GM19043 (cell line): ENCODE data around the gene SMPD1.
A peak's percentile ranks its signal among the peaks of the same experiment; 100 is the strongest.

Experiments
- ATAC-seq: cut with Tn5 transposase; IDR thresholded peaks from one replicate; pipeline ENCODE4 v1.9.1; 2021; ENCODE audit warnings: low read depth; ENCODE audit not compliant: unreplicated experiment

Gene SMPD1

DNA sequence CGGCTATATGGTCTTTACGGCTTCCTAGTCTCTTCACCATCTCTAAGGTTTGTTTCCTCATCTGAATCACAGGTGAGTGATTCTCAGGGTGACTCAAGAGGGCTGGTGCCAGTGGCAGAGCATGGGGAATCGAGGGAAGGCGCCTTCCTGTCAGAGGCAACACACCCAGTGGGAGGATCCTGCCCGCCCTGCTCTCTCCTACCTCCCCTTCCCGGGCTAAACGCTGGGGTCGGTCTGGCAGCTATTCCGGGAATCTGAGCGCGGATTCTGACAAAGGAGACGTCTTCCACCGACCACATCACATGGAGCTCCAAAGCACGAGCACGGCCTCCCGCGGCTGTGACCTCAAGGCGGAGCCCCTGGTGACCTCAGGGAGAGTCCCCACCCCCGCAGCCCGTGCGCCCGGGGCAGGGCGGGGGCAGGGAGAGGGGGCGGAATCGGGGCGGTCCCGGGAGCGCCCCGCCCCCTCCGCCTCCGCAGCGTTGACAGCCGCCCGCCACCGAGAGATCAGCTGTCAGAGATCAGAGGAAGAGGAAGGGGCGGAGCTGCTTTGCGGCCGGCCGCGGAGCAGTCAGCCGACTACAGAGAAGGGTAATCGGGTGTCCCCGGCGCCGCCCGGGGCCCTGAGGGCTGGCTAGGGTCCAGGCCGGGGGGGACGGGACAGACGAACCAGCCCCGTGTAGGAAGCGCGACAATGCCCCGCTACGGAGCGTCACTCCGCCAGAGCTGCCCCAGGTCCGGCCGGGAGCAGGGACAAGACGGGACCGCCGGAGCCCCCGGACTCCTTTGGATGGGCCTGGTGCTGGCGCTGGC is at the start of gene SMPD1:
SMPD1 (plus strand) TSS at position 570 of the 813 bp plus-strand sequence; CDS start at position 695, 125 bp downstream.
- ATAC-seq, result peak; percentile 97

DNA sequence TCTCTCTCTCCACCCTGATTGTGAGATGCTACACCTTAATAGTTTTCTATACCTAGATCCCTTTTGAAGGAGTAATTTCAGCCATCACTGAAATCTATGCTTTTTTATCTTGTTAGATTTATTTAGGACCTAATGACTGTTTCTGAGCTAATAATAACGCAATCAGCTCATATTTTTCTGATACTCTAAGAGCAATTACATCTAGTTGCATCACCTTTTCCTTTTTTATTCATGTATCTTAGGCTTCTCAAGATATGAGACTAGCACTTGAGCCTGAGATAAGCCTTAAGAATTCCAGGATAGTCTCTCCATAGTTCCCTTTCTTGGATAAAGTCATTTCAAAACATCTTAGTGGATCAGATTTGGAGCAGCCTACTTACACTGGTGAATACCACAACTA is 44.9 kb upstream of the SMPD1 start:
- no peak for ATAC-seq

DNA sequence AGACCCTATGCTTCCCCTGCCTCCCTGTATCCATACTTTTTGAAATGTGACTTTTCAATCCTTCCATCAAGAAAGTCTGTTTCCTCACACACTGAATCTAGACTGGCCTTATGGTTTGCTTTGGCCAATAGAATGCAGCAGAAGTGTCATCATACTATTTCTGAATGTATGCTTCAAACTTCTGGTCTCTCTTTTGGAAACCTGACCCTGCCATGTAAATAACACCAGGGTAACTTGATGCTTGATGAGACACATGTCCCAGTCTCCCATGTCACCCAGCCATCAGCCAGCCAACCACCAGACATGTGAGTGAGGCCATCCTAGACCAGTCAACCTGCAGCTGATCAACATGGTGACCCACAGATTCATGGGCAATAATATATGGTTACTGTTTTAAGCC is 40.2 kb upstream of the SMPD1 start:
- no peak for ATAC-seq

DNA sequence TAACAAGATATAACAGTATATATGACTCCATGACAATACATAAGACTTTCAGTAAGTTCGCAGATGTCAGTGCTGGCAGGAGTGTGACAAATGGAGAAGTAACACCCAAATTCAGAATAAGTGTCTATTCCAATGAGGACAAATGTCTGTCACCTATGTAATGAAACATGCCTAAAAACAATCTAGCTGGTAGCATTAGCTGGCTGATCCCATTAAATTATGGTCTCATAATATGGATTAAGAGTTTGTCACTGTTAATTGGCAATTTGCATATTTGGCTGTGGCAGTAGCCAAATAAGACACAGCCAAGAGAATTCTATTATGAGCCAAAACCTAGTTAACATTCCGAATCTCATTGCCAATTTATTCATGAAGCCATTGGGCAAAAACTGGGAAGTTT is 39.8 kb upstream of the SMPD1 start:
- ATAC-seq, result no peak

DNA sequence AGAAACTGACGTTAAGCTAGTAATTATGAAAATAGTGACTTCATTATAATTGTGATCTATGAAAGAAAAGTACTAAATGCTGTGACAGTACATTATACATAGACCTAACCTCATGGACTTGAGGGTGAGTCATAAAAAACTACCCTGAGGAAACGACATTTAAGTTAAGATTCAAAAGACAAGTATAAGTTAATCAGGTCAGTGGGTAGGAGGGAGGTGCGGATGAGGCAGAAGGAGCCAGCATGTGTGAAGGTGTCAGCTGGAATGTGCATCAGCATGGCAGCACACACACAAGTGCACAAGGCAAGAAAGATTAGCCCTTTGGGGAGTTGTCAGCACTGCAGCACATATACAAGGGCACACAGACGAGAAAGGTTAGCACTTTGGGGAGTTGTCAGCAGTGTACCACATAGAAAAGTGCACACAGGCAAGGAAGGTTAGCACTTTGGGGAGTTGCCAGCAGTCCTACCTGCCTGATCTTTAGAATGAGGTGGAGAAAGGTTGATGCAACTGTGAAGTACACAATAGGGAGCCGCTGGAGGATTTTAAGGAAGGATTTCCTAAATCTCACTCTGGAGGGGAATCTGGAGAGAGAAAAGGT is 38.4 kb upstream of the SMPD1 start:
- no peak for ATAC-seq

DNA sequence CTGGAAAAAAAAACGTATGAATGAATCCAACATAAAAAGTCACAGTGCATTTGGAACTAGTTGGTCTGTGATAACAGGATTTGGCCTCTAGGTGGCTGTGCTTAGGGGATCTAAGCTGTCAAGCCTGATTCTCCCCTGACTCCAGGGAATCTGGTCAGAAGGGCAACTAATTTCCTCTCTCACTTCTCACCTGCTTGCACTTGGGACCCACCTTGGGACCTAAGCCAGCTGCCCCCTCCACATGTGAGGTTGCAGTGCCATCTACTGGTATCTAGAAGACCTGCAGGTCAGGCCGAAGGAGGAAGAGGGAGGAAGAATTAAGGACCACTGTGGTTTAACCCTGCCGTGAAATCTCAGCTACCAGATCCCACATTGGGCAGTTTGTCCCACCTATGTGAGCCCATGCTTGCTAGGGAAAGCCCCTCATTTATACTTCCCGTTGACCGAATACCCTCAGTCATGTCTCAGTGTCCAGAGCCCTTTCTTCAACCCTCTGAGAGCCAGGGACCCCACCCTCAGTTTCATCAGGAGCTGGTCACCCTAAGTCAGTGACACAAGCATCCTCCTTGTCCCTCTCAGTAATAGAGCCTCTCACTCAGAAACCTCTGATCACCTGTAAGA is 36.8 kb upstream of the SMPD1 start:
- ATAC-seq, result peak; percentile 76

DNA sequence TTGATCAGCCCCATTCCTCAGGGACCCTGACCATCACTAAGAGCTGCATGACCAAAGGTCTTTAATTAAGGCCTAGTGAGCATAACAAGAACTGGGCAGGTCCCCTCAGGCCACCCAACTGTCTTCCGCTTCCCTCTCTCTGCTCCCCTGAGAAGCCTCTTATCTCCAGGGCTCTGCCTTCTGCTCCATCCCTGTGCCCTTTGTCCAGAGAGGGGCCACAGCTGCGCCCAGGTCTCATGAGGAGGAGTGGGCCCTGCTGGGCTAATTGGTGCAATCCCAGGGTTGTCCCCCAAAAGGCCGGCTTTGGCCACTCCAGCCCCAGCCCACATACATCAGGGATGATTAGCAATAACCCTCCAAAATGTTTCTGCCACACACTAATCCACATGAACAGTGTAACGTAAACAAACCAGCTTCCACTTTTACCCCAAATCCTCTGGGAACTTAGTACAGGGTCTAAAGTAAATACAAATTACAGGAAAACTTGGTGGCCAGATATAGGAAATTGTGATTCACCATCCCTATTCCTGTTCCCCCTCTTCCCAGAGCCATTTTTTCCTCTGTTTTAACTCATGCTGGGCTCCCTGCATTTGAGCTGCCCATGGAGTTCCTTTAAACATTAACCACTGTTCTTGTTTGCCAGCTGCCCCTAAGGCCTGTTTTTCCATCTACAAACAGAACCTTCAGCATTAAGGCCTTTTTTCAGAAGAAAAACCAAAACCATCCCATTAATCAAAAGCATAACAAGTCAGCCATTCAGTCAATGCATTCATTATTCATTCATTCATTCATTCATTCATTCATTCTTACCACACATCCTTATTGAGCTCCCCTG is 35.4 kb upstream of the SMPD1 start:
- no peak for ATAC-seq

DNA sequence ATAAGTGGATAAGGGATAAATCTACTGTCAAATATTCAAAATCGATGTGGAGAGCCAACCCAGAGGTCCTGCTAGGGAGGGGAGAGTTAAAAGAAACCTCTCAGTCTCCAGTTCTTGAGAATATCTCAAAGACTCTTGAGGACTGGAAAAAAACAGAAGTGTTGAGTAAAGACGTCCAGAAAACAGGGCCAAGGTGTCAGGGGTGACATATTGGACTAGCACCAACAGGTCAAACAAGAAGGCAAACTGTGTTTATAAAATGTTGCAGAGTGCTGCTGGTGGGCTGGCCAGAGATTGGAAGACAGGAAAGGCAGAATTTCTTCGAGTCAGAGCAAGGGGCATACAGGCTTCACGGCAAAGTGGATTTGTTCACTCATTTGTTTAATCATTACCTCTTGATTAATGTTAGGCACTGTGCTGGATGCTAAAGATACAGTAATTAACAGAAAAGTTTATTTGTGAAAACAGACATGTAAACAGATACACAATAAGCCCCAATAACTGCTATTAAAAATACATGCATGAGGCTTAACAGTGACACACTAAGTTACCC is 33.7 kb upstream of the SMPD1 start:
- no peak for ATAC-seq

DNA sequence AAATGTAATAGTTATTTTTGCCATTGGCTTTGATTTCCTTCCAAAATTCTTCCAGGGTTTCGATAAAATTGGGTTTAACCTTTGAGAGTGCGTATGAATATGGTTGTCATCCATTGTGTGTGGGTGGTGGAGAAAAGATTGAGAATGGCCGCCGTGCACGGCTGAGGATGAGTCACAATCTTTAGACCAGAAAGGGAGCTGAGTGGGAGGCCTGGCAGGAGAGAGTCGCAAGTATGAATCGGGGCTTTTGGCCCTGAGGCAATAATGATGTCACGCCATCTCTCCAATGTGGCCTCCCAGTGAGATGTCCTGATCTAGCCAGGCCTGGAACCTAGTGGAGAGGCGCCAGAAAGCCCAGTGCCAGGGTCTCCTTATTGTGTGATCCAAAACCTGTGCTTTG is 33.1 kb upstream of the SMPD1 start:
- no peak for ATAC-seq

DNA sequence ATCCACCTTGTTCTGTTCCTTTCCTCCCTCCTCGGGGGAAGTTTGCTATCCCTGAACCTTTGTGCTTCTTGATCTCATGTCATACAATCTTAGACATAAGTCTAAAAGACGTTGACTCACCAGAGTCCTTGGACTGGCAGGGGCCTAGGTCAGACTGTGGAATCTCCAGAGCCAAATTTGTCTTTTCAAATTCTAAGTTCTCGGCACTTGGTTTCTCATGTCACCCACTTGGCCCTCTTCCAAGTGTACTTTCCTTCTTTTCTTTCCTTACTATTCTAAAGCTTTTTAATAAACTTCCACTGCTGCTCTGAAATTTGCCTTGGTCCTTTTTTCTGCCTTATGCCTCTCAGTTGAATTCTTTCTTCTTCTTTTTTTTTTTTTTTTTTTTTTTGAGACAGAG is 30.1 kb upstream of the SMPD1 start:
- no peak for ATAC-seq

DNA sequence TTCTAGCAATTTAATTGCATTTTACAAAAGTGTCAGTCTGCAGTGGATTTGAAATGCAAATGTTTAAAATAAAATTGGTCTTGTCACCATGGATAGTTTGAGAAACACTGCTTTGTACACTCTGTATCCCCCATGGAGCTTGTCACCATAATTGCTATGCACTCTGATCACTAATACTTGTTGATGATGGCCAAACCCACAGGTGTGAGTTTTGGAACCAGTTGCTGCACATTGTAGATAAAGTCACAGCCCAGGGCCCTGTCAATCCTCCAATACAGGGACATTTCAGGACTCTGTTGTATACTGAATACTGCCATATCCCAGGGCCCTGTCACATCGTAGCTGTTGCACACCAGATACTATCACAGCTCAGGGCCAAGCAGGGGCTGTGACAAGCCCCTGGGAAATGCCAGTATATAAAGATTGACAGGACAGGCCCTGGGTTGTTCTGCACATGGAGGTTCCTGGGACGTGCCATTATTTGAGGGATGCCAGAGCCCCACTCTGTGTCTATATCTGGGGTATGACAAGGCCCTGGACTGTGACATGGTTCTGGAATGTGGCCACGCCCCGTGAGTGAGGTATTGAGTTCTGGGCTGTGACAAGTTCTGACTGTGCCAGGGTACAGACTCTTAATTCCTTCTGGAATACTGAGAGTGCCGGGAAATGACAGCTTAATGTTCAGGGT is 27.9 kb upstream of the SMPD1 start:
- no peak for ATAC-seq

DNA sequence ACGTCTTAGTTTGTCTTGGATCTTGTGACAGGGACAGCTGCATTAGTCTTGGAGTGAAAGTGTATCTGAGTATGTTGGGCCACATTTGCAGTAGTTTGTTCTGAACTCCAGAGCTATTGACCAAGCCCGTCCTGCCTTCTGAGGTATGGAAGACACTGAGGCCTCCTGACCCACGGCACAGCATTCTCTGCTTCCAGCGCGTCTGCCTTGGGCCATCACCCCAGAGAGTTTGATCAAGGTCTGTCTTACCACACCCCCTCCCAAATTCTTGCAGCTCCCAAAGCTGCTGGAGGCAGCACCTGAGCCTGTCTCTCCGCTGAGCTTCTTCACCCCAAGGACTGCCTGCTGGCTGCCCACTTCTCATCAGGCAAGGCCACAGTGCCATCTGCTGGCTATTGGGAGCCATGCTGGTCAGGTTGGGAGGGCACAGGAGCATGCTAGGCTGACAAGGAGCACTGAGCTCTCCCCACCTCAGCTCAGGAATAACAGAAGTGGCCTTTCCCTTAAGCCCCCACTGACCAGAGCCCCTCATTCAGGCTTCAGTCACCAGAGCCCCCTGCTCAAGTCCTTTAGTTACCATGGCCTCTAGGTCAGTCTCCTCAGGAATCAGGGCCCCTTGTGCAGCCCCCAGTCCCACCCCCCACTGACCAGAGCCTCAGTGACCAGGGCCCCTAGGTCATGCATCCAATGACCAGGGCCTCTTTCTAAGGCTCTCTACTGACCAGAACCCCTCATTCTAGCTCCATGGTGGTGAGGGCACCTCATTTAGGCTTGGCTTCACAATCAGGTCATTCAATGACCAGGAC is 27.2 kb upstream of the SMPD1 start:
- ATAC-seq, result peak; percentile 92

DNA sequence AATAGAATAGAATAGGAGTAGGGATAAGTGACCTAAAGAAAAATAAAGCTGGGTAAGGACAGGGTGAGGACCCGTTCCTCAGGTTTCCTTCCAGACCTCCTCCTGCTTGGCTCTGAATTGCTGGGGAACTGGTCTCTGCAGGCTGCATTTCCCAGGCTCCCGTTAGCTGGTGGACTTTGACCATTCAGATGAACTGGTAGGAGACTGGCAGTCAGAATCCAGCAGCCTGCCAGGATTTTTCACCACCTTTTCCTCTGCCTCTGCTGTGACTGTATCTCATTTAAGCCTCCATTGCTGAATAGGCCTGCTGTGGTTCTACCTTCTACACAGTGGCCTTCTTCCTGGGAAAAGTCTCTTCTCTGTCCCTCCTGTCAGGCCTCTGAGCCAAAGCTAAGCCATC is 24.6 kb upstream of the SMPD1 start:
- no peak for ATAC-seq

DNA sequence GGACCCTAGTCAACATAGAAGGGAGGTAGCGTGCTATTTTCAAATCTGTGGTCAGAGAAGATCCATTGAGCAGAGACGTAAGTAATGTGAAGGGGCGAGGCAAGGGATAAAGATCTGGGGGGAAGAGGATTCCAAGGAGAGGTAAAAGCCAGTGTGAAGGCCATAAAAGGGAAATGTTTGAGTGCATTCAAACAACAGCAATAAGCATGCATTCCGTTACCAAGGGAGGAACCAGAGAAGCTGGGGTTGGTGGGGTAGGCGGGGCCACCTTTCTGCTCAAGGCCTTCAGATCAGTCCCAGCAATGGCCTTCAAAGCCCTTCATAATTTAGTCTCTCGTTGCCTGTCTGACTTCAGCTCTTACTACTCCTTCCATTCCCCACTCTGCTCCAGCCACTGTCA is 18.4 kb upstream of the SMPD1 start:
- no peak for ATAC-seq

DNA sequence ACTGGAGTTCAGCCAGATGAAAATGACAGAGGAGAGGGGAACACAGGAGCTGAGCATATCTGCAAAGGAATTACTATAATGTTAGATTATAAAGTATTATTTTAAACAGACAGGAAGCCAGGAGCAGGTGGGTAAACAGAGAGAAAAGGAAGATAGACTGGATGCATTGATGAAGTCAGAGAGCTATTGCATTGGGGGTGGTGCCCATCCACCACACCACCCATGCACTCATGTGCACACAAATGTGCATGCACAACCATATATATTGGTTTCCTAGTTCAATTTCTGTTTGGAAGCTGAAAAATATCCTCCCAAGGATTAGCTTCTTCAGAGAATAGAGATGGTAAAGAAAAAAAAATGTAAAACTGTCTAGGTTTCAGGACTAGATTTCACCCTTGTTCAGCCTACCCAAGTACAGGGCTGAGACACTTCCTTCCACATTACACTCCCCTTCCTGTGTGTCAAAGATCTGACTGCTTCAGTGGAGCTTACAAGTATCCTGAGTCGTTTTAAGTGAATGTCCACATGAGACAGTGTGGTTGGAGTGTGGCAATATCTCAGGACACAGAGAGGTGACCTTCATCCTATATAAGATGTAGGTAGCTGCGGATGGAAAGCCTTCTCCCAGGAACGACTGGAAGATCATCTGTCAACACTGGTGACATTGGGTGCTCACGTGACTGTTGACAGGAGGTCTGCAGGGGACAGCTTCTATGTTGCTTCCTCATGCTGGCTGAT is 12.2 kb upstream of the SMPD1 start:
- ATAC-seq, result peak; percentile 61

DNA sequence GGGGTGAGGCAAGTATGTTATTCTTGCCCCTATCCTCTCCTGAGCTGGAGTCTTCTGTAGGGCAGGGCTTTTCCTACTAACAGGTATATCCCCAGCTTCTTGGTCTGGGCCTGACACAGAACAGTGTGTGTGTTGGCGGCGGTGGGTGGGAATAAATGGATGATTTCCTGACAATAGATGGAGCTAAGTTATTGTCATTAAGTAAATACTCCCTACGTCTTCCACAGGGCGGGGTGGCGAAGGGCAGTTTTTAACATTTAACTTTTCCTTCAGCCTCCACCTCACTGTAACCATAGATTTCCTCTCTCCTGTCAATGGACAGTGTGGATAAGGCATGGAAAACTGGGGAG is 11.7 kb upstream of the SMPD1 start:
- ATAC-seq, result no peak

DNA sequence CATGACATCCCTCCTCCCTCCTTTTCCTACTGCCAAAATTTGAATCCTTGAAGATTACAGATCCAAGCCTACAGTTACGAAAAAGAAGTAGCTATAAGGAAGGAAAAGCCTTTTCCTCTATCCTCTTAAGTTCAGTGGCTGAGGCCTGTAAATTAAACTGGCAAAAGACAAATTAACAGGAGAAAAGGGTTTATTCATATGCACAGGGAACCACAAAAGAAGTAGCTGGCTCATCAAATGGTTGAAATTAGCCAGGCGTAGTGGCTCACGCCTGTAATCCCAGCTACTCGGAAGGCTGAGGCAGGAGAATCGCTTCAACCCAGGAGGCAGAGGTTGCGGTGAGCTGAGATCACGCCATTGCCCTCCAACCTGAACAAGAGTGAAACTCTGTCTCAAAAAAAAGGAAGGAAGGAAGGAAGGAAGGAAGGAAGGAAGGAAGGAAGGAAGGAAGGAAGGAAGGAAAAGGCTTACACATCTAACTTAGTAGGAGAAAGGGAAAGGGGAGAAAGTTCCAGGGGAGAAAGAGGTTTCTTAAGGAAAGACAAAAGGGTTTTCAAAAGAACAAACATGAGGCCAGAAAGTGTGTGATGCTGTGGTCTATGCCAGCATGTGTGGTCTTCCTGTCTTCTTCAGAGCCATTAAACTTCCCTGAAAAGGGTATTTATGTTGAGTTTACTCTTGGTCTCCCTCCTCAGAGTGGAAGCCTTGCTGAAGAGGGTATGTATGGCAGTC is 5.1 kb upstream of the SMPD1 start:
- ATAC-seq, result no peak
